Gastrocnemius medialis (tissue), 4 donors: ENCODE measurements around the gene KLRK1.

Experiments
- CTCF ChIP-seq, 5 experiments: fragments of 450-650 bp in 3 of 5; fragments of 200-600 bp in 2 of 5; sonication (generic) in 2 of 5; IDR thresholded peaks in 4 of 5; conservative IDR thresholded peaks in 1 of 5; 1 replicate in 4 of 5; 2 replicates in 1 of 5; pipeline ENCODE4 v1.5.1; 2016 to 2019; ENCODE audit warnings: antibody characterized with exemption in 5 of 5, mild to moderate bottlenecking in 3 of 5, moderate library complexity in 3 of 5
- POLR2A ChIP-seq, 2 donors: fragments of 450-650 bp; IDR thresholded peaks; one replicate each; pipeline ENCODE4 v1.6.1; 2017; ENCODE audit warnings: antibody characterized with exemption in 2 of 2, mild to moderate bottlenecking in 2 of 2, moderate library complexity in 2 of 2

DNA sequence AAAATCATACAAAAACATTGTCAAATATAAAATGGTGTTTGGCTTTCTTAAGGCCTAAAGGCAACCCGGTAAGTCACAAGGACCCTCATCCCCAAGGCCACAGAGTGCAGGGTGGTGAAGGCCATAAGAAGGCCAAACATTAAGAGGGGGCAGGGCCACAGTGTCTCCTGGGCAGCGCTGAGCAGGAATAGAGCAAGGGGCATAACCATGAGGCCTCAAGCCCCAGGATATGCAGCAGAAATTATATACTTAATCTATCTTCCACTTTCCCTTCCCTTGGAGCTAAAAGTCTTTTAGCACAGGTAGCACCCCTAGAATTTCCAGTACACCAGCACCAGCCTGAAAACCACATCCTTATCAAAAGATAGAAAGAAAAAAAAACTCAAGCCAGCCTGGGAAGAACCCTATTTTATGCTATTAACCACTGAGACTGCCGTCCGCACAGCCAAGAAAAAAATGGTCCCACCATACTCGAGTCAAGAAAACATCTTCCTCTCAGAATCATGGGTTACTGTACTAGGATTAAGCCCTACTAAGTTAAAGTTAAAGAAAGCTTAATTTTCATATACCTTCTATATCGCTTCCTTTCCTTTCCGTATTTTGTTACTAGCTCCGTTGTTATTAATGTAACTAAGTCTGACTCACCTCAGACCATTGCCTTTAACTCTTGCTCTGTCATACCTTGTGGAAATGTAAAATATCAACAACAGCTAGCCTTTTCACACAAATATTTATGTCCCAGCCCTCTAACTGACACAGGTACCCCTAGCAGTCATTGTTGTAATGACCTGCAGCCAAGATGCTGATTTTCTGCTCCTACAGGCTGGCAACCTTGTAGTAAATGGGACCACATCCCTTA, 20.1 kb downstream of the KLRK1 start:
- TF ChIP-seq POLR2A (IDR thresholded peaks at IDR 0.05) (no peak), CTCF (IDR thresholded peaks at IDR 0.05 in 4 of 5, conservative IDR thresholded peaks at IDR 0.05 in 1 of 5) (no peak)
